ENCODE results near the gene TBC1D22A.
"Not testable (repeated sequence)": the region's sequence is repeated elsewhere in the genome, so short reads cannot be mapped to it uniquely, and the experiment has no call there.

Gene TBC1D22A

GRCh38 chr22:47156352-47157092 is 394.1 kb downstream of the TBC1D22A start:
- DNase-seq (ENCODE audit: low read depth), result no peak

GRCh38 chr22:47157093-47157420 is 394.6 kb downstream of the TBC1D22A start:
- DNase-seq (ENCODE audit: low read depth), result no peak

GRCh38 chr22:47157486-47158270 is 395.2 kb downstream of the TBC1D22A start:
- no peak for DNase-seq (ENCODE audit: low read depth)

- no peak for DNase-seq (ENCODE audit: low read depth)
Observed at GRCh38 chr22:47158457-47158856, 396.0 kb downstream of the TBC1D22A start.

- DNase-seq (ENCODE audit: low read depth), result no peak
Observed at GRCh38 chr22:47159592-47159991, 397.1 kb downstream of the TBC1D22A start.

GRCh38 chr22:47160141-47160541 is 397.7 kb downstream of the TBC1D22A start:
- no peak for DNase-seq (ENCODE audit: low read depth)

GRCh38 chr22:47160781-47161520 is 398.5 kb downstream of the TBC1D22A start:
- no peak for DNase-seq (ENCODE audit: low read depth)

- DNase-seq (ENCODE audit: low read depth), result no peak
Observed at GRCh38 chr22:47161631-47162030, 399.2 kb downstream of the TBC1D22A start.

- DNase-seq (ENCODE audit: low read depth), result no peak
Observed at GRCh38 chr22:47162865-47163264, 400.4 kb downstream of the TBC1D22A start.

GRCh38 chr22:47163481-47163855 is 401.0 kb downstream of the TBC1D22A start:
- DNase-seq (ENCODE audit: low read depth), result no peak

GRCh38 chr22:47163856-47164513 is 401.5 kb downstream of the TBC1D22A start:
- DNase-seq (ENCODE audit: low read depth), result no peak

- no peak for DNase-seq (ENCODE audit: low read depth)
Observed at GRCh38 chr22:47164514-47165337, 402.3 kb downstream of the TBC1D22A start.

GRCh38 chr22:47165338-47166032 is 403.0 kb downstream of the TBC1D22A start:
- no peak for DNase-seq (ENCODE audit: low read depth)

GRCh38 chr22:47166033-47166404 is 403.6 kb downstream of the TBC1D22A start:
- no peak for DNase-seq (ENCODE audit: low read depth)

GRCh38 chr22:47166446-47167016 is 404.1 kb downstream of the TBC1D22A start:
- DNase-seq (ENCODE audit: low read depth), result no peak

- DNase-seq (ENCODE audit: low read depth), result no peak
Observed at GRCh38 chr22:47167056-47167455, 404.6 kb downstream of the TBC1D22A start.

GRCh38 chr22:47167921-47168320 is 405.5 kb downstream of the TBC1D22A start:
- not testable (repeated sequence) for DNase-seq (ENCODE audit: low read depth)

GRCh38 chr22:47168441-47168840 is 406.0 kb downstream of the TBC1D22A start:
- no peak for DNase-seq (ENCODE audit: low read depth)

- DNase-seq (ENCODE audit: low read depth), result peak; percentile 19
Observed at GRCh38 chr22:47168900-47169800, 406.7 kb downstream of the TBC1D22A start.

- DNase-seq (ENCODE audit: low read depth), result no peak
Observed at GRCh38 chr22:47169801-47170140, 407.3 kb downstream of the TBC1D22A start.

Data from iris pigment epithelial cell (primary cell).